Keratinocyte (primary cell): ENCODE results near the gene ZNF236.

Experiments
- EZH2 ChIP-seq: IDR thresholded peaks from one replicate; pipeline ENCODE4 v1.6.1; 2012; ENCODE audit warnings: inconsistent platforms, mild to moderate bottlenecking, low read length, moderate library complexity
- TF ChIP-seq, protein P1 (sequence below), 3 experiments: IDR thresholded peaks in 1 of 3; conservative IDR thresholded peaks in 1 of 3; optimal IDR thresholded peaks in 1 of 3; 2 replicates in 2 of 3; 3 replicates in 1 of 3; pipeline versions ENCODE3 to v1.5.1; 2011; ENCODE audit warnings: low read length in 3 of 3, mild to moderate bottlenecking in 3 of 3, moderate library complexity in 2 of 3, control low read depth in 1 of 3, inconsistent platforms in 1 of 3; ENCODE audit not compliant: insufficient read depth in 2 of 3; ENCODE audit errors: extremely low read depth in 1 of 3

DNA sequence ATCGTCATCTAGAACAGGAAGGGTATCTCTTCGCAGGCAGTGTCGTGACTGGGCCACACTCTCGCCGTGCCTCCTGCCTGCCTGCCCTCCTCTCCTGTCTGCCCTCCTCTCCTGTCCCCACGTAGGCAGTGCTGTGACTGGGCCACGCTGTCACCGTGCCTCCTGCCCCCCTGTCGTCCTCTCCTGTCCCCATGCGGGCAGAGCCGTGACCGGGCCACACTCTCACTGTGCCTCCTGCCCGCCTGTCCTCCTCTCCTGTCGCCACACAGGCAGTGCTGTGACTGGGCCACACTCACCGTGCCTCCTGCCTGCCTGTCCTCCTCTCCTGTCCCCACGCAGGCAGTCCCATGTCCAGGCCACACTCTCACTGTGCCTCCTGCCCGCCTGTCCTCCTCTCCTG is 51.4 kb downstream of the ZNF236 start:
- TF ChIP-seq, protein P1, sequence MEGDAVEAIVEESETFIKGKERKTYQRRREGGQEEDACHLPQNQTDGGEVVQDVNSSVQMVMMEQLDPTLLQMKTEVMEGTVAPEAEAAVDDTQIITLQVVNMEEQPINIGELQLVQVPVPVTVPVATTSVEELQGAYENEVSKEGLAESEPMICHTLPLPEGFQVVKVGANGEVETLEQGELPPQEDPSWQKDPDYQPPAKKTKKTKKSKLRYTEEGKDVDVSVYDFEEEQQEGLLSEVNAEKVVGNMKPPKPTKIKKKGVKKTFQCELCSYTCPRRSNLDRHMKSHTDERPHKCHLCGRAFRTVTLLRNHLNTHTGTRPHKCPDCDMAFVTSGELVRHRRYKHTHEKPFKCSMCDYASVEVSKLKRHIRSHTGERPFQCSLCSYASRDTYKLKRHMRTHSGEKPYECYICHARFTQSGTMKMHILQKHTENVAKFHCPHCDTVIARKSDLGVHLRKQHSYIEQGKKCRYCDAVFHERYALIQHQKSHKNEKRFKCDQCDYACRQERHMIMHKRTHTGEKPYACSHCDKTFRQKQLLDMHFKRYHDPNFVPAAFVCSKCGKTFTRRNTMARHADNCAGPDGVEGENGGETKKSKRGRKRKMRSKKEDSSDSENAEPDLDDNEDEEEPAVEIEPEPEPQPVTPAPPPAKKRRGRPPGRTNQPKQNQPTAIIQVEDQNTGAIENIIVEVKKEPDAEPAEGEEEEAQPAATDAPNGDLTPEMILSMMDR (optimal IDR thresholded peaks at IDR 0.05 in 1 of 3, IDR thresholded peaks at IDR 0.05 in 1 of 3, conservative IDR thresholded peaks at IDR 0.05 in 1 of 3; ENCODE audit: extremely low read depth in 1 of 3, insufficient read depth in 2 of 3, low read length in 3 of 3): no peak
- TF ChIP-seq EZH2: no peak
